GM23248 (cell line): ENCODE results near the gene UPK3B.
"Not testable (repeated sequence)": the region's sequence is repeated elsewhere in the genome, so short reads cannot be mapped to it uniquely, and the experiment has no call there.

Experiments used
- EZH2 ChIP-seq: fragments of 200-600 bp; sonication (generic); IDR thresholded peaks from 2 replicates; pipeline ENCODE4 v1.6.1; 2018; ENCODE audit warnings: antibody characterized with exemption, mild to moderate bottlenecking; ENCODE audit not compliant: insufficient read depth, poor library complexity, severe bottlenecking
- EZH2phosphoT487 ChIP-seq: fragments of 200-600 bp; sonication (generic); IDR thresholded peaks from 2 replicates; pipeline ENCODE4 v1.6.1; 2018; ENCODE audit warnings: antibody characterized with exemption, moderate library complexity, mild to moderate bottlenecking, low read depth; ENCODE audit not compliant: insufficient read depth

DNA sequence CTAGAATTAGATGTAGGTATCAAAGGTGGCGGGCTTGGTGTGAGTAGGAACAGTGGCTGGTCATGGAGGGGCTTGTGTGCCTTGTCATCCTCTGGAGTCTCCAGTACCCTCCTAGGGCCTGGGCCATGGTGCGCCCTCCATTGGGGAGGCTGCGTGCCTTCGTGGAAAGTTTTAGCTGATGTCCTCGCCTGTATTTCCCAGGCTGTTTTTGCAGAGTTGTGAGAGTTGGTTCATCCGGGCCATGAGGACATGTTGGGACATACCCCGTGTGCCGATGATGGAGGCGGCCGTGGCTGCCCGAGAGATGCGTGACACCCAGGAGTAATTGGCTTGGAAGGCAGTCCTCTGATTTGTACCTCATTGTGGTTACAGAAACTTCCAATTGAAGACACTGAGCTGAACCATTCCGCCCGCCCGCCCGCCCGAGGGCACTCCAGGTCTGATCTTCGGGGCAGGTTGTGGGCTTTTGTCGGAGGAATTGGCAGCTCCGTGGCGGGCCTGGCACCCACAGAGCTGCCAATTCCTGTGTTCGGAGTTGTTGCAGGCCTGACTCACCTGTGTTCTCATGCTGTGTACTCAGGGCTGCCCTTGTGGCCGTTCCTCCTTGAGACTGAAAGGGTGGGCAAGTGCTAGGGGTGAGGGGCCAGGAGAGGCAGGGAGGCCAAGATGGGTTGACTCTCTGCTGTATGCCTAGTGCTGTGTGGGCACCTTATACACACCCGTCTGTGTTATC is 33.4 kb upstream of the UPK3B start:
- not testable (repeated sequence) for TF ChIP-seq EZH2phosphoT487, EZH2
